HepG2 (cell line): Measurements from ENCODE around the gene CYTH1. TPM values are rescaled to one million over a fixed set of nuclear protein-coding genes. Genes with fewer than 3 reads are reported as not detected.

ENCODE experiments used
- FOXA1 ChIP-seq, 2 experiments: fragments of 450-650 bp in 1 of 2; sonication (generic) in 1 of 2; formaldehyde crosslinking in 1 of 2; IDR thresholded peaks; 2 replicates each; pipeline versions ENCODE4 v1.4.0 to v1.6.1; 2016 to 2020; ENCODE audit warnings: missing genetic modification reagents in 1 of 2
- IKZF1 ChIP-seq: fragments of 450-650 bp; IDR thresholded peaks from 2 replicates; pipeline ENCODE4 v1.7.1; 2016
- NKX3-1 ChIP-seq: sonication (generic); formaldehyde crosslinking; IDR thresholded peaks from 2 replicates; pipeline ENCODE4 v1.5.0; 2020; ENCODE audit warnings: missing genetic modification reagents
- PPARG ChIP-seq: conservative IDR thresholded peaks from 2 replicates; pipeline ENCODE4 v1.6.1; 2016; ENCODE audit warnings: missing biosample characterization, missing genetic modification reagents
- ZFP36 ChIP-seq: fragments of 150-350 bp; IDR thresholded peaks from 2 replicates; pipeline ENCODE4 v1.6.1; 2018; ENCODE audit warnings: borderline replicate concordance, low read length, low read depth; ENCODE audit not compliant: partially characterized antibody
- ZNF138 ChIP-seq: sonication (generic); formaldehyde crosslinking; IDR thresholded peaks from 2 replicates; pipeline ENCODE4 v1.5.0; 2020; ENCODE audit warnings: mild to moderate bottlenecking, low read depth, missing genetic modification reagents
- ZNF160 ChIP-seq: sonication (generic); formaldehyde crosslinking; IDR thresholded peaks from 2 replicates; pipeline ENCODE4 v1.8.0; 2022; ENCODE audit warnings: mild to moderate bottlenecking, inconsistent platforms, missing genetic modification reagents
- ZNF326 ChIP-seq: sonication (generic); formaldehyde crosslinking; IDR thresholded peaks from 2 replicates; pipeline ENCODE4 v1.4.0; 2020; ENCODE audit warnings: missing genetic modification reagents, borderline replicate concordance
- ZNF367 ChIP-seq: sonication (generic); formaldehyde crosslinking; IDR thresholded peaks from 2 replicates; pipeline ENCODE4 v1.4.0; 2020; ENCODE audit warnings: missing genetic modification reagents, borderline replicate concordance
- ZNF484 ChIP-seq: sonication (generic); formaldehyde crosslinking; IDR thresholded peaks from 2 replicates; pipeline ENCODE4 v1.5.1; 2020; ENCODE audit warnings: mild to moderate bottlenecking, low read depth, missing genetic modification reagents, borderline replicate concordance
- polyA plus RNA-seq, 8 experiments: library from polyadenylated mRNA; depleted of rRNA in 3 of 8; stranded (reverse) in 7 of 8; unstranded in 1 of 8; fragments of >200 nt; fragmentation: Illumina TruSeq in 4 of 8; extraction: Trizol in 4 of 8; gene quantifications; 2 replicates each; pipeline versions ENCODE4 v1.2.1 to v1.2.3, GENCODE V29; 2011 to 2016; ENCODE audit warnings: low read depth in 4 of 8, missing spikeins in 1 of 8, mixed read lengths in 1 of 8; ENCODE audit not compliant: insufficient read depth in 1 of 8
- total RNA-seq, 5 experiments: library from RNA; depleted of rRNA; stranded (reverse); fragments of >200 nt; fragmentation: Illumina TruSeq; extraction: Trizol; gene quantifications; 2 replicates each; pipeline ENCODE4 v1.2.3, GENCODE V29; 2016; ENCODE audit warnings: low read depth in 1 of 5
- TF ChIP-seq, protein P1 (sequence below): sonication (generic); formaldehyde crosslinking; IDR thresholded peaks from 2 replicates; pipeline ENCODE4 v1.4.0; 2020; ENCODE audit warnings: mild to moderate bottlenecking, missing genetic modification reagents
- TF ChIP-seq, protein P2 (sequence below): sonication (generic); formaldehyde crosslinking; IDR thresholded peaks from 2 replicates; pipeline ENCODE4 v1.8.1; 2022; ENCODE audit warnings: low read depth, mild to moderate bottlenecking, missing genetic modification reagents
- TF ChIP-seq, protein P3 (sequence below): sonication (generic); formaldehyde crosslinking; IDR thresholded peaks from 2 replicates; pipeline ENCODE4 v1.4.0; 2020; ENCODE audit warnings: low read depth, mild to moderate bottlenecking, missing genetic modification reagents
- TF ChIP-seq, protein P4 (sequence below): sonication (generic); formaldehyde crosslinking; conservative IDR thresholded peaks from 2 replicates; pipeline ENCODE4 v1.4.0; 2020; ENCODE audit warnings: missing genetic modification reagents

The CYTH1 gene
- total and polyA plus RNA-seq, 2 of the 13 experiments (the other 11 are each of a cell fraction or from before 2014, with no cell fraction given), result 20.1 to 48.9 TPM

DNA sequence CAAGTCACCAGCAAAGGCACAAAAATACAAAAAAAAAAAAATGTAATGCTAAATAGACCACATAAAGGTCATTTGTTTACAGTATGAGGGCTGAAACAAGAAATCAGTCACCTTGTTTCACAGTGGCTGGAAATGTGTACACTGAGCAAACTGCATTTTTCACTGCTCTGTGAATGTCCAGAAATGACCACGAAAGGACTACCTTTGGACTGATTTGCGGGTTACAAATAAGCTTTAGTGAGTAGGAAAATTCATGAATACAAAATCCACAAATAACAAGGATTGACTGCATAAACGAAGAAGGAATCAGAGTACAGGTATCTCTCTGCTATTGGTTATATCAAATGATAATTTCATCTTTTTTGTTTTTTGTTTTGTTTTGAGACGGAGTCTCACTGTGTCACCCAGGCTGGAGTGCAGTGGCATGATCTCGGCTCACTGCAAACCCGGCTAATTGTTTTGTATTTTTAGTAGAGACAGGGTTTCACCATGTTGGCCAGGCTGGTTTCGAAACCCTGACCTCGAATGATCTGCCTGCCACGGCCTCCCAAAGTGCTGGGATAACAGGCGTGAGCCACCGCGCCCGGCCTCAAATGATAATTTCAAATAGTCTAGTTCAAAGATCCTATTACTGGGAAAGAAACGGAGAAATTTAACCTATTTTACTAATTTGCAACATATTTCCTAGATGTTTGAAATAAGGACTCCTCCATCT lies 30.5 kb downstream of the CYTH1 start (continued):
- TF ChIP-seq, protein P1, sequence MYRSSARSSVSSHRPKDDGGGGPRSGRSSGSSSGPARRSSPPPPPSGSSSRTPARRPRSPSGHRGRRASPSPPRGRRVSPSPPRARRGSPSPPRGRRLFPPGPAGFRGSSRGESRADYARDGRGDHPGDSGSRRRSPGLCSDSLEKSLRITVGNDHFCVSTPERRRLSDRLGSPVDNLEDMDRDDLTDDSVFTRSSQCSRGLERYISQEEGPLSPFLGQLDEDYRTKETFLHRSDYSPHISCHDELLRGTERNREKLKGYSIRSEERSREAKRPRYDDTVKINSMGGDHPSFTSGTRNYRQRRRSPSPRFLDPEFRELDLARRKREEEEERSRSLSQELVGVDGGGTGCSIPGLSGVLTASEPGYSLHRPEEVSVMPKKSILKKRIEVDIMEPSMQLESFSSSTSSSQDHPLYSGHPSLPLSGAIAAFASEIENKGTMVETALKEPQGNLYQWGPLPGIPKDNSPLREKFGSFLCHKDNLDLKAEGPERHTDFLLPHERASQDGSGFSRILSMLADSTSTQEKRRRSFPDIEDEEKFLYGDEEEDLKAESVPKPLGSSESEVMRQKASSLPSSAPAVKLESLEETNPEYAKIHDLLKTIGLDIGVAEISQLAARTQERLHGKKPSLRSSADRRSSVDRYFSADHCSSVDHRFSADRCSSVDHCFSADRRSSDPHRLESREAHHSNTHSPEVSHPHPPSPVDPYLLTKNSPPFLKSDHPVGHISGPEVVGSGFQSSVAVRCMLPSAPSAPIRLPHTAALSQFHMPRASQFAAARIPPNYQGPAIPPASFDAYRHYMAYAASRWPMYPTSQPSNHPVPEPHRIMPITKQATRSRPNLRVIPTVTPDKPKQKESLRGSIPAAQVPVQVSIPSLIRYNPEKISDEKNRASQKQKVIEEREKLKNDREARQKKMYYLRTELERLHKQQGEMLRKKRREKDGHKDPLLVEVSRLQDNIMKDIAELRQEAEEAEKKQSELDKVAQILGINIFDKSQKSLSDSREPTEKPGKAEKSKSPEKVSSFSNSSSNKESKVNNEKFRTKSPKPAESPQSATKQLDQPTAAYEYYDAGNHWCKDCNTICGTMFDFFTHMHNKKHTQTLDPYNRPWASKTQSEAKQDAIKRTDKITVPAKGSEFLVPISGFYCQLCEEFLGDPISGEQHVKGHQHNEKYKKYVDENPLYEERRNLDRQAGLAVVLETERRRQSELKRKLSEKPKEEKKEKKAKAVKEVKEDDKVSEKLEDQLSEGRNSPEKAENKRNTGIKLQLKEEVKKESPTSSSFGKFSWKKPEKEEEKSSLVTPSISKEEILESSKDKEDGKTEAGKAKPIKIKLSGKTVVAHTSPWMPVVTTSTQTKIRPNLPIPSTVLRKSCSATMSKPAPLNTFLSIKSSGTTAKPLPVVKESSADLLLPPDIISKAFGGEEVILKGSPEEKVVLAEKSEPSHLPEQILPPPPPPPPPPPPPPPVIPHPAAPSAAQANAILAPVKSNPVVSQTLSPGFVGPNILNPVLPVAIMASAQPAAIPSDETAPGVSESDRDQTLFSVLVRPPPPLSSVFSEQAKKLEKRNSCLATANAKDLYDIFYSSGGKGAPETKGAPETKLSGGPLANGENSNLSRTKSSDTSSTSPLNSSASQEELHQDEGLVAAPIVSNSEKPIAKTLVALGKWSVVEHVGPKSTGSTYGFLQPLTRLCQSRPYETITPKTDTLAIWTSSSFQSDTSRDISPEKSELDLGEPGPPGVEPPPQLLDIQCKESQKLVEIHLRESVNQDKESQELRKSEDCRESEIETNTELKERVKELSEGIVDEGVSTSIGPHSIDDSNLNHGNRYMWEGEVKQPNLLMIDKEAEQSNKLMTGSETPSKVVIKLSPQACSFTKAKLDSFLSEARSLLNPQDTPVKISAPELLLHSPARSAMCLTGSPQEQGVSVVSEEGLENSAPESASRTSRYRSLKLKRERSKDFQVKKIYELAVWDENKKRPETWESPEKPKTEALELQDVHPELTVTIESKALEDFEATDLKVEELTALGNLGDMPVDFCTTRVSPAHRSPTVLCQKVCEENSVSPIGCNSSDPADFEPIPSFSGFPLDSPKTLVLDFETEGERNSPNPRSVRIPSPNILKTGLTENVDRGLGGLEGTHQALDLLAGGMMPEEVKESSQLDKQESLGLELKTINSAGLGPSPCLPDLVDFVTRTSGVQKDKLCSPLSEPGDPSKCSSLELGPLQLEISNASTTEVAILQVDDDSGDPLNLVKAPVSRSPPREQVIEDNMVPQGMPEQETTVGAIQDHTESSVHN (CRISPR knock-in tag), result no peak
- TF ChIP-seq FOXA1 (IDR thresholded peaks at IDR 0.05) (peak; percentile 79), FOXA1 (CRISPR knock-in tag; IDR thresholded peaks at IDR 0.05) (peak; percentile 75), ZNF160 (CRISPR knock-in tag) (no peak), ZNF367 (CRISPR knock-in tag) (no peak), NKX3-1 (CRISPR knock-in tag) (no peak), IKZF1 (no peak), ZFP36 (no peak), ZNF484 (no peak), ZNF138 (CRISPR knock-in tag) (no peak), ZNF326 (CRISPR knock-in tag) (no peak), PPARG (peak; percentile 79)
- TF ChIP-seq, protein P2, sequence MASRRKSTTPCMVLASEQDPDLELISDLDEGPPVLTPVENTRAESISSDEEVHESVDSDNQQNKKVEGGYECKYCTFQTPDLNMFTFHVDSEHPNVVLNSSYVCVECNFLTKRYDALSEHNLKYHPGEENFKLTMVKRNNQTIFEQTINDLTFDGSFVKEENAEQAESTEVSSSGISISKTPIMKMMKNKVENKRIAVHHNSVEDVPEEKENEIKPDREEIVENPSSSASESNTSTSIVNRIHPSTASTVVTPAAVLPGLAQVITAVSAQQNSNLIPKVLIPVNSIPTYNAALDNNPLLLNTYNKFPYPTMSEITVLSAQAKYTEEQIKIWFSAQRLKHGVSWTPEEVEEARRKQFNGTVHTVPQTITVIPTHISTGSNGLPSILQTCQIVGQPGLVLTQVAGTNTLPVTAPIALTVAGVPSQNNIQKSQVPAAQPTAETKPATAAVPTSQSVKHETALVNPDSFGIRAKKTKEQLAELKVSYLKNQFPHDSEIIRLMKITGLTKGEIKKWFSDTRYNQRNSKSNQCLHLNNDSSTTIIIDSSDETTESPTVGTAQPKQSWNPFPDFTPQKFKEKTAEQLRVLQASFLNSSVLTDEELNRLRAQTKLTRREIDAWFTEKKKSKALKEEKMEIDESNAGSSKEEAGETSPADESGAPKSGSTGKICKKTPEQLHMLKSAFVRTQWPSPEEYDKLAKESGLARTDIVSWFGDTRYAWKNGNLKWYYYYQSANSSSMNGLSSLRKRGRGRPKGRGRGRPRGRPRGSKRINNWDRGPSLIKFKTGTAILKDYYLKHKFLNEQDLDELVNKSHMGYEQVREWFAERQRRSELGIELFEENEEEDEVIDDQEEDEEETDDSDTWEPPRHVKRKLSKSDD (CRISPR knock-in tag), result no peak
- TF ChIP-seq, protein P3, sequence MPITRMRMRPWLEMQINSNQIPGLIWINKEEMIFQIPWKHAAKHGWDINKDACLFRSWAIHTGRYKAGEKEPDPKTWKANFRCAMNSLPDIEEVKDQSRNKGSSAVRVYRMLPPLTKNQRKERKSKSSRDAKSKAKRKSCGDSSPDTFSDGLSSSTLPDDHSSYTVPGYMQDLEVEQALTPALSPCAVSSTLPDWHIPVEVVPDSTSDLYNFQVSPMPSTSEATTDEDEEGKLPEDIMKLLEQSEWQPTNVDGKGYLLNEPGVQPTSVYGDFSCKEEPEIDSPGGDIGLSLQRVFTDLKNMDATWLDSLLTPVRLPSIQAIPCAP (CRISPR knock-in tag), result no peak
- TF ChIP-seq, protein P4, sequence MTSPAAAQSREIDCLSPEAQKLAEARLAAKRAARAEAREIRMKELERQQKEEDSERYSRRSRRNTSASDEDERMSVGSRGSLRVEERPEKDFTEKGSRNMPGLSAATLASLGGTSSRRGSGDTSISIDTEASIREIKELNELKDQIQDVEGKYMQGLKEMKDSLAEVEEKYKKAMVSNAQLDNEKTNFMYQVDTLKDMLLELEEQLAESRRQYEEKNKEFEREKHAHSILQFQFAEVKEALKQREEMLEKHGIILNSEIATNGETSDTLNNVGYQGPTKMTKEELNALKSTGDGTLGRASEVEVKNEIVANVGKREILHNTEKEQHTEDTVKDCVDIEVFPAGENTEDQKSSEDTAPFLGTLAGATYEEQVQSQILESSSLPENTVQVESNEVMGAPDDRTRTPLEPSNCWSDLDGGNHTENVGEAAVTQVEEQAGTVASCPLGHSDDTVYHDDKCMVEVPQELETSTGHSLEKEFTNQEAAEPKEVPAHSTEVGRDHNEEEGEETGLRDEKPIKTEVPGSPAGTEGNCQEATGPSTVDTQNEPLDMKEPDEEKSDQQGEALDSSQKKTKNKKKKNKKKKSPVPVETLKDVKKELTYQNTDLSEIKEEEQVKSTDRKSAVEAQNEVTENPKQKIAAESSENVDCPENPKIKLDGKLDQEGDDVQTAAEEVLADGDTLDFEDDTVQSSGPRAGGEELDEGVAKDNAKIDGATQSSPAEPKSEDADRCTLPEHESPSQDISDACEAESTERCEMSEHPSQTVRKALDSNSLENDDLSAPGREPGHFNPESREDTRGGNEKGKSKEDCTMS (CRISPR knock-in tag), result no peak
